ENCODE data around the gene YAE1.

DNA sequence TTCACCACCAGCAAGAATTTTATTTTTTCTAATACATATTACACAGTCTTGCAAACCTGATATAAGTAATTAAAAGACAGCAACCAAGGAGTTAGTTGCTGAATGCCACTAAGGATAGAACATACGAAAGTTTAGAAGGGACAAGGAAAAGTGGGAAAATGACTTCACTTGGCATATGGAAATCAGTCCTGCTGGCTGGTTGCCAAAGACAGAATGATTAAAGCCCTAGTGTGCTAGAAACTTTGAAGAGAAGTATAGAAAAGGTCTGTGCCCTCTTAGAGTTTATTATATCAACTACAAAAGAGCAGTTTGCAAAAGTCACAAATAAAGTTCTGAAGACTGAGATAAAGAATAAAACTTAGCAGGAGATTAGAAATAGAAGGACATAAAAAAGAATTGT lies 5.8 kb upstream of the YAE1 start:
- TF ChIP-seq, protein P1, sequence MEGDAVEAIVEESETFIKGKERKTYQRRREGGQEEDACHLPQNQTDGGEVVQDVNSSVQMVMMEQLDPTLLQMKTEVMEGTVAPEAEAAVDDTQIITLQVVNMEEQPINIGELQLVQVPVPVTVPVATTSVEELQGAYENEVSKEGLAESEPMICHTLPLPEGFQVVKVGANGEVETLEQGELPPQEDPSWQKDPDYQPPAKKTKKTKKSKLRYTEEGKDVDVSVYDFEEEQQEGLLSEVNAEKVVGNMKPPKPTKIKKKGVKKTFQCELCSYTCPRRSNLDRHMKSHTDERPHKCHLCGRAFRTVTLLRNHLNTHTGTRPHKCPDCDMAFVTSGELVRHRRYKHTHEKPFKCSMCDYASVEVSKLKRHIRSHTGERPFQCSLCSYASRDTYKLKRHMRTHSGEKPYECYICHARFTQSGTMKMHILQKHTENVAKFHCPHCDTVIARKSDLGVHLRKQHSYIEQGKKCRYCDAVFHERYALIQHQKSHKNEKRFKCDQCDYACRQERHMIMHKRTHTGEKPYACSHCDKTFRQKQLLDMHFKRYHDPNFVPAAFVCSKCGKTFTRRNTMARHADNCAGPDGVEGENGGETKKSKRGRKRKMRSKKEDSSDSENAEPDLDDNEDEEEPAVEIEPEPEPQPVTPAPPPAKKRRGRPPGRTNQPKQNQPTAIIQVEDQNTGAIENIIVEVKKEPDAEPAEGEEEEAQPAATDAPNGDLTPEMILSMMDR (IDR thresholded peaks at IDR 0.05; ENCODE audit: insufficient read depth, low read length, poor library complexity, severe bottlenecking): no peak
- TF ChIP-seq EZH2phosphoT487 (conservative IDR thresholded peaks at IDR 0.05; ENCODE audit: low read length): no peak

Data from SU-DHL-6 (cell line).